NCI-H2227 (cell line): Measurements from ENCODE around the gene TMEM255B.
"Not testable (repeated sequence)": the region's sequence is repeated elsewhere in the genome, so short reads cannot be mapped to it uniquely, and the experiment has no call there.

Experiments
- DNase-seq: peaks from one replicate; lab custom pipeline; 2025; ENCODE audit not compliant: unreplicated experiment; lab: John Stamatoyannopoulos, UW

TMEM255B gene

DNA sequence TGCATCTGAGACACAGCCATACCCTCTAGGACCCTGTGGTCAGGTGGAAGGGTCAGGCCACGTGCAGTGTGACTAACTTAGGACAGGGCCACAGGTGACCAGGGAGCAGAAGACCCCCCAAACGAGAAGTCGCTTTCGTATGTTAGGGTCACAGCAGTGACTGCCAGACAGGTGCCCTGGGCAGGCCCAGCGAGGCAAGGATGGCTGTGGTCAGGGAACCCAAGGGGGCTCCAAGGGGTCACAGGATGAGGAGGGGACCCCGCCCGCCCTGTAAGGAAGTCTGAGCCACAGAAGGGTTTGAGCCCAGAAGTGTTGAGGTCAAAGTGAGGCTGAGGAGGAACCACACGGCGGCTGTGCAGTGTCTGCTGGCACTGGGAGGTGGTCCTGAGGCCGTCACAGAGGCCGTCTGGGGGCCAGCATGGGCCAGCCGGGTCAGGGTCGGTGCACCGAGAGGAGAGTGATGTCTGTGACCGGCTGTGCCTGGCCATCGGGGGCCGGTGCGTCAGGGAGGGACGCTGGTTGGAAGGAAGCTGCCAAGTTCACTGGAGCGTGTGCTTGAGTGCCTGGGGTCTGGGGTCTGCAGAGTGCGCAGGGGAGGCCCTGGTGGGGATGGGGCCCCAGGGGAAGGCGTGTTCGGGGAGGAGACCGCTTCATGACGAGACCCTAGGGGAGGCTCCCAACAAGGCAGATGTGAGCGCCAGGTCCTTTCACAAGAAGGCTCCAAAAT, 24.8 kb upstream of the TMEM255B start:
- no peak for DNase-seq

DNA sequence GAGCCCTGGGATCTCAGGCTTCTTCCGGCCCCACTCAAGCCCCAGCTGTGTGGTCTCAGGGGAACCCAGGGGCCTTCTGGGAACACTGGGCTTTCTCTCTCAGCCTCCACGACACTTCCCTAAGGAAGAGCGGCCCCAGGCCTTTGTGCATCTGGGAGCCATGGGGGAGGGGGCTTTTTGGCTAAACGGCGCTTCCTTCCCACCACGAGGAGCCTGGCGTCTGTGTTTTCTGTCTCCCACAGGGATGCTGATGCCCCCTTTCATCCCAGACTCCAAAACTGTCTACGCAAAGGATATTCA, 24.2 kb upstream of the TMEM255B start:
- DNase-seq, result no peak

DNA sequence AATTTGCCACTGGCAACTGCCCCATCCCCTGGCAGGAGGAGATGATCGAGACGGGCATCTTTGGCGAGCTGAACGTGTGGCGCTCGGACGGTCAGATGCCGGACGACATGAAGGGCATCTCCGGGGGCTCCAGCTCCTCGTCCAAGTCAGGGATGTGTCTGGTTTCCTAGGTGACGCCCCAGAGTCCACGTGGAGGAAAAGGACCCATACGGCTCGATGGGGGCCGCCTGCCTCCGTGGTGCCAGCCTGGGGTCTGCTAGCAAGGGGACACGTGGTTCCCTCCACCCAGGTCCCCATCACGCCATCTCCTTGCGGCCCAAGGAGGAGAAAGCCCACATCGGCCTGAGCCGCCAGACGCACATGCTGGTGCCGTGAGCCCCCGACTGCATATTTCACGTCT, 23.8 kb upstream of the TMEM255B start:
- DNase-seq, result no peak

DNA sequence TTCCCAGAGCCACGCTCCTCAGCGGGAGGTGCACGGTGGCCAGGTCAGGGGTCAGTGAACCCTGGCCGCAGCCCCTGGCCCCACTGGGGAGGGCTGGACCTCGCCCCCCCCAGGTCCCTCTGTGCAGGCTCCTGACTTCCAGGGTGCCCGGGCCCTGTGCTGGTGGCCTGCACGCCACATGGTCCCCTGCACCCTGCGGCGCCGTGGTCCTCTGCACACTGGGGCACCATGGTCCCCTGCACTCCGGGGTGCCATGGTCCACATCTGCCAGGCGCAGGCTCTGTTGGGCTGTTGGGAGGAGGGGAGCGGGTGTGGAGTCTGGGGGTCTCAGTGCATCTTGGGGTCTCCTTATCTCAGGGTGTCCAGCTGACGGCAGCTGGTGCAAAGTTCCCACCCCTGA, 23.3 kb upstream of the TMEM255B start:
- DNase-seq, result no peak

DNA sequence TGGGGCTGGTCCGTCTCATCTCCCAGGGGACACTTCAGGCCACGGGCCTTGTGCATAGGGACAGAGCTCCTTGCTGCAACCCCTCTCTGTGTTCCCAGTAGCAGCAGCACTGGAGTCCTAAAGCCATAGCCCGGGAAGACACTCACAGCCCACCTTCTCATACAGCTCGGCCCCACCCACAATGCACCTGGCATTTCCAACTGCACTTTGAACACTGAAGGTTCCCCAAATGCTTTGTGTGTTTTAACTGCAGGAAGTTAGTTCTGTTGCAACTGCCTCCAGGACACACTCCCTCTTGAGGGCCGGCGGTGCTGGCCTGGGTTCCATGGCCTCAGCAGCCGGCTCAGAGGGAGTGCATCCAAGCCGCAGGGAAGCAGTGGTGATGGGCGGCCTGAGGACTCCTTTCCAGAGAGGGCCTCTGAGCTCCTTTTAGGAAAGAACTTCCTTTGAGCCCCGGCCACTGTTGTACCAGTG, 22.7 kb upstream of the TMEM255B start:
- no peak for DNase-seq

DNA sequence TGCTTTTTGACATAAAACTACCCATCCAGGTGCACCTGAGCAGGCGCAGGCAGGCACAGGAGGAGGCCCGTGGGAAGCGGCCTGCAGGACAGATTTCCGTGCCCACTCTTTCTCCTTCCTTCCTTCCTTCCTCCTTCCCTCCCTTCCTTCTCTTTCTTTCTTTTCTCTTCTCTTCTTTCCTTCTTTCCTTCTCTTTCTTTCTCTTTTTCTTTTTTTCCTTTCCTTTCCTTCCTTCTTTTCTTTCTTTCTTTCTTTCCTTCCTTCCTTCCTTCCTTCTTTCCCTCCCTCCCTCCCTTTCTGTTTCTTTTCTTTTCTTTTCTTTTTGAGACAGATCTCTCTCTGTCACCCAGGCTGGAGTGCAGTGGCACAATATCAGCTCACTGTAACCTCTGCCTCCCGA, 21.2 kb upstream of the TMEM255B start:
- no peak for DNase-seq

DNA sequence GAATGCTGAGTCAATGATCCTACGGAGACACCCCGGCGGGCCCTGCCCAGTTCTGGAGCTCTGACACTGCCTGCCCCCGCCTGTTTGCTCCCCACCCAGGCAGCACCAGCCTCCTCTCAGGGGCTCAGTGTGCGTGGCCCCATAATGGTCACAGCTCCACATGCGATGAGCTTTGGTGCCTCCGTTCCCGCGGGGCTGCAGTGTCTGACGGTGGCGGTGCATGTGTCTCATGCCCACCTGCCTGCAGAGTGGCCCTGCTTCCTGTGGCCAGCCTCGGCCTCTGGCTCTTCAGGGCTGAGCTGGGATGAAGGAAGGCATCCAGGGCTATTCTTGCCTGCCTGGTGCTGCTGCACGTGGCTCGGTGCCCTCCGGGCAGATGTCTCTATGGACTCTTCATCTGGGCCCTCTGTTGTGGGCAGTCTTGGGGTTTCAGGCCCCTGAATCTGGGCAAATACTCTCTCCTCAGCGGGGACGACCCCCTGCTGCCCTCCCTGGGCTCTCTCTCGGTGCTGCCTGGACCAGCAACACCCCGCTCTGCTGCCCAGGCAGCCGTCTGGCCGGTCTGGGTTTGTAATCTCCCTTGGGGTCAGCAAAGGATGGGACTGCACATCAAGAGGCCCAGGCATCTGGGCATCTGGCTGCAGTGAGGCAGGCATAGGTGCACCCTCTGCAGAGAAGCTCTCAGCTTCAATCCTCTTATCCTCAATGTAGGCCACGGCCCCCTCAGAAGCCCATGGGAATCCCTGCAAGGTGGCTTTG, 19.3 kb upstream of the TMEM255B start:
- no peak for DNase-seq

DNA sequence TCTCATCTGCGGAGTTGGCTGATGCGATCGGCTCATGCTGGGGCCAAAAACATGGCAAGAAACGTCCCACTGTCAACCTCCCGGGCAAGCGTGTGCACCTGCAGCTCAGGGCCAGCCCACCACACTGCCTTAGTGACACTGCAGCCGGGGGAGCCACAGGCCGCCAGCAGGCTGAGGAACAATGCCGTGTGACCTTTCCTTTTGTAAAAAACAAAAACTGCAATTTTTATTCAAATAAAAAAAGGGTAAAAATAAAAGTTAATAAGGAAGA, 18.8 kb upstream of the TMEM255B start:
- no peak for DNase-seq

DNA sequence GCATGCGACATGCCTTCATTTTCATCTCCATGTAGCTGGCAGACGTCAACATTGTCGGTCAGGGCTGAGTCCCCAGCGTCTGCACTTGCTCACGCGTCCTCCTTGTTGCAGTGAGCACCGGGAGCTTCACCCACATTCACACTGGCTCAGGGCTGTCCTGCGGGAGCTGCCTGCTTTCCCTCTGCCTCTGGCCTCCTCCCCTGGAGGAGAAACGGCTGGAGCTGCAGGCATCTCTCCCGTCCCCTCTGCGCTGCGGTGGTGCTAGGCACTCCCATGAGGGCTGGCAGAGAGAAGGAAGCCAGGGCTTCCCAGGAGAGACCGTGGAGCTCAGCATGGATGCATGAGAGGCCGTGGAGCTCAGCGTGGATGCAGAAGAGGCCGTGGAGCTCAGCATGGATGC, 18.4 kb upstream of the TMEM255B start:
- DNase-seq, result no peak

DNA sequence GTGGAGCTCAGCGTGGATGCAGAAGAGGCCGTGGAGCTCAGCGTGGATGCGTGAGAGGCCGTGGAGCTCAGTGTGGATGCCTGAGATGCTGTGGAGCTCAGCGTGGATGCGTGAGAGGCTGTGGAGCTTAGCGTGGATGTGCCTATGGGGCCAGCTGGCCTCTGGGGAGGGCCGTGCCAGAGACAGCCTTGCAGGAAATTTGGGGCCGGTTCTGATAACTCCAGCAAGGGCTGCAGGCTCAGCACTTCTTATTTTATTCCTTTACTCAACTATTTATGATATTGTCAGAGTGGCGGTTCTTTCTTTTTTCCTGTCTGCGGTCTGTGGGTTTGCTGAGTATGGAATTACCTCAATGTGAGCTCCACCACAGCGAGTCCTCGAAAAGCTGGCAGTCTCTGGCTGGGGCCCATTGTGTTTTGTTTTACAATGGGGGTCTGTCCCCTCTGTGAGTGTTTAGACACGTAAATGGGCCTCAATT, 17.8 kb upstream of the TMEM255B start:
- no peak for DNase-seq

DNA sequence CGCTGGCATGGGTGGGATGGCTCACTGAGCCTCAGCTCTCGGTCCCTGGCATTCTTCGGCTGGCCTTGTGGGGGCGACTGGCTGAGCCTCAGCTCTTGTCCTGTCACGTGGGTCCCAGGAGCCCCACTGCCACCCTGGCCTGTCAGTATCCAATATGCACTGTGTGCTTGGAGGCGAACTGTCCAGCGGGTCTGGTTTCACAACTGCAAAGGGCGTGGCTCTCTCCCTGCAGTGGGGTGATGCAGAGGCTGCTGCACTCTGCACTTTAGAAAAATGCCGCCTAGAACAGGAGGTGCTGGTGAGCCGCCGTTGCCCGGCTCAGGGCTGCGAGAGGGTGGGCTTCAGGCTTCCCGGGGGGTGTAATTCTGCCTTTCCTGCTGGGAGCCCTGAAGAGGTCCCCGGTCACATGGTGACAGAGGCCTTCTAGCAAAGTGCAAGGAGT, 17.0 kb upstream of the TMEM255B start:
- DNase-seq, result peak; percentile 14

DNA sequence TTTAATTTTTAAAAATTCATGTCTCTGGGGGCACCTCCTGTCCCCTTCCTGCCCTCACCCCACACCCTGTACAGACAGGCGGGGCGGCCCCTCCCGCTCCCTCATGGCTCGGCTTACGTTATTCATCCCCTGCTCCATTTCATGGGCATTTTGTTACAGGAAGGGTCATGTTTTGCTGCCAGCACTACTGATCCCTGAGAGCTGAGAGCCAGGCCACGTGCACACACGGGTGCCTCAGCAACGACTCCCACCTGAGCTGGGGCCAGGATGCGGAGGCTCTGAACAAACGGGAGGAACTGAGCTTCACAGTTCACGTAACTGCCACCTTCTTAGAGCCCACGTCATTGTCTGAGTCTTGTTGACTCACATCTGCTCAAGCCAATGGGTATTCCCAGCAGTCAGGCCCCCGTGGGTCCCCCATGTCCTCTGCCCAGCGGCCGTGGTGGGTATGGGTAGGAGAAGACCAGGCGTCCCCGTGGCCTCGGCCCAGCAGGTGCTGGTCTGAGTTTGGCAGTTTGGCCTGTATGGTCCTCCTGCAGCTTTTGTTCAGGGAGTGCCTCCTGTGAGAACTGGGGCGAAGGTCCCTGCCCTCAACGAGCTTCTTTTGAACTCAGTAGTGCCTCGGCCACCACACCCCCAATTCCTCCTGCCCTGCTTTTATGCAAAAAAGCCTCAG, 16.4 kb upstream of the TMEM255B start:
- no peak for DNase-seq

DNA sequence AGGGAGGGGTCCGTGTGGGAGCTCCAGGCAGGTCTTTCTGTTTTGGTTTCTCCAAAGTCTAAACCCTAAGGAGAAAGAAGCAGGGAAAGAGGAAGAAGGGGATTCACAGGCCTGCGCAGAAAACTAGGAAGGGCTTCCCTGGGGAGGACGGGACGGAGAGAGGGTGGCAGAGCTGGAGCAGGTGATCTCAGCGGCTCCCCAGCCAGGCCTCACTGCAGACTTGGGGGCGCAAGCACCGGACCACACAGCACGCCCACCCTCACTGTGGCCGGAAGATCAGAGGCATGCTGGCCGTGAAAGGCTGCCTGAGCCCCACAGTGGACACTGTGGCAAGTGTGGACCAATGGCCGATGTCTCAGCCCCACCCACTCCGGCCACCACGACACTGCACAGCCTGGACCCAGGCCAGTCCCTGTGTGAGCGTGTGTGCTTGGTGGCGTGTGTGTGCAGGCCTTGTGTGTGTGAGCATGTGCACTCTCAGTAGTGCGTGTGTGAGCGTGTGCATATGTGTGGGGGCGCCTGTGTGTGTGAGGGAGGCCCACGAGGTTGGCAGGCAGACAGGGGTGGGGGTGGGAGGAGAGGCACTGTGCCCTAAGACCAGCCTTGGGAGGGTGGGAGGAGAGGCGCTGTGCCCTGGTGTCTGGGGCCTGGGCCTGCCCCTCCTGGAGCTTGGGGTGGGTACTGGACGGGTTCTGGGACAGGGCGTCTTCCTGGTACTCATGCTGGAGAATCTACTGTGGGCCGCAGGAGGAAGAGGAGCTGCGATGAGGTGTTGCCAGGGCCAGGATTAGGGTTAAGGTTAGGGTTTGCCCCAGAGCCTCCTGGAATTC, 15.4 kb upstream of the TMEM255B start:
- DNase-seq, result no peak

DNA sequence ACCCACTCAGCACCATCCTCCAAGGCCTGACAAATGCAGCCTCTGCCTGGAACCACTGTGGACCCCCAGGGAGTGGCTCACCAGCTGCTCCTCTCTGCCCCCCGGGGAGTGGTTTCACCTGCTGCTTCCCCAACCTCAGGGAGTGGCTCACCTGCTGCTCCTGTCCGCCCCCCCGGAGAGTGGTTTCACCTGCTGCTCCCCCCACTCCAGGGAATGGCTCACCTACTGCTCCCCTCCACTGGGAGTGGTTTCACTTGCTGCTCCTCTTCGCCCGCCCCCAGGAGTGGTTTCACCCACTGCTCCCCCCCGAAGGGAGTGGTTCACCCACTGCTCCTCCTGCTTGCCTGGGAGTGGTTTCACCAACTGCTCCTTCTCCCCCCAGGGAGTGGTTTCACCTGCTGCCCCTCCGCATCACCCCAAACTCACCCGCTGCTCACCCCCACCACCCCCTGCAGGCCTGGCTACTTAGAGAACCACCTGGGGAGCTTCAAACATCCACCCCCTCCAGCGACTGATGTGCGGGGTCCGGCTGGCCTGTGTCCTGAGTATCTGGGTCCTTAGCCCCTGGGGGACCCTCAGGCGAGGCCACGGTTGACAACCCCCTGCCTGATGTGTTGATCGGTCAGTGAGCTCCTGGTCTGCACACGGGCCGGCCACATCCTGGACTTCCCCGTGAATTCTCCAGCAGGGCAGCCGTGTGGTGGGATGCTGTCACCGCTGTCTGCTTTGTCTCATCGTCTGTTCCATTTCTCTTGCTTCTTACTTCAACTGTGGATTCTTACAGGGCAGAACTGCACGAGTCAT, 14.6 kb upstream of the TMEM255B start:
- no peak for DNase-seq

DNA sequence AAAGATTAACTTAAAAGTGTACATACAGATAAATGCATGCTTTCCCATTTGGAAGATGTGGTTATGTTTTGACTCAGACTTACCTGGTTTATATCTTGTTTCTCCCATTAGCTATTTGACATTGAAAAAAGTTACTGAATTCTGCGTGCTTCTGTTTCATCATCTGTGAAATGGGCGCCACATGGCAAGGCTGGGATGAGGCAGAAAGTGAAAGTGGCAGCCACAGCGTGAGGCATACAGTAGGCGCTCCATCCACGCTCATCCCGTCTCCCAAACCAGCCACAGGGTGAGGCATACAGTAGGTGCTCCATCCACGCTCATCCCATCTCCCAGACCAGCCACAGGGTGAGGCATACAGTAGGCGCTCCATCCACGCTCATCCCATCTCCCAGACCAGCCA, 14.0 kb upstream of the TMEM255B start:
- DNase-seq, result no peak

DNA sequence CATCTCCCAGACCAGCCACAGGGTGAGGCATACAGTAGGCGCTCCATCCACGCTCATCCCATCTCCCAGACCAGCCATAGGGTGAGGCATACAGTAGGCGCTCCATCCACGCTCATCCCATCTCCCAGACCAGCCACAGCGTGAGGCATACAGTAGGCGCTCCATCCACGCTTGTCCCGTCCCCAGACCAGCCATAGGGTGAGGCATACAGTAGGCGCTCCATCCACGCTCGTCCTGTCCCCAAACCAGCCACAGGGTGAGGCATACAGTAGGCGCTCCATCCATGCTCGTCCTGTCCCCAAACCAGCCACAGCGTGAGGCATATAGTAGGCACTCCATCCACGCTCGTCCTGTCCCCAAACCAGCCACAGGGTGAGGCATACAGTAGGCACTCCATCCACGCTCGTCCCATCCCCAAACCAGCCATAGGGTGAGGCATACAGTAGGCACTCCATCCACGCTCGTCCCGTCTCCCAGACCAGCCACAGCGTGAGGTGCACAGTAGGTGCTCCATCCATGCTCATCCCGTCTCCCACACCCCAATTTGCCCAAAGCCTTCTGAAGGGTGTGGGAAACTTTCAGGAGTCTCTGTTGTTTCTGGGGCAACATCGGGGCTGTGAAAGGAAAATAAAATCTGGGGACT, 13.4 kb upstream of the TMEM255B start:
- not testable (repeated sequence) for DNase-seq

DNA sequence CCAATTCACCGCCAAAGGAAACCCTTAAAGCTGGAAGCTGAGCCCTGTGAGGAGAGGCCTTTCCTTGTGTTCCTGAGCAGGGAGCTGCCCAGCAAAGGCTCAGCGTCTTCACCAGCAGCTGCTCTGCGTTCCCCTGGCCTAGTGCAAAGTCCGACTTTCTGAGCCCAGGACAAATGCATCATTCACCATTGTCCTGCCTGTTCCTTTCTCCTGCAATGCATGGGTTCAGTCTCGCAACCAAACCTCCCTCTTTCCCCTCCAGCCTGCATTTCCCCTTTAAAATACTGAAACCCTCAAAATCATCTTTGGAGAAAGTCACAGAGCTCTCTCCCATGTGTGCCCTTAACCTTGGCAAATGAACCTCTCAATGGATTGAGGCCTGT, 12.9 kb upstream of the TMEM255B start:
- no peak for DNase-seq

DNA sequence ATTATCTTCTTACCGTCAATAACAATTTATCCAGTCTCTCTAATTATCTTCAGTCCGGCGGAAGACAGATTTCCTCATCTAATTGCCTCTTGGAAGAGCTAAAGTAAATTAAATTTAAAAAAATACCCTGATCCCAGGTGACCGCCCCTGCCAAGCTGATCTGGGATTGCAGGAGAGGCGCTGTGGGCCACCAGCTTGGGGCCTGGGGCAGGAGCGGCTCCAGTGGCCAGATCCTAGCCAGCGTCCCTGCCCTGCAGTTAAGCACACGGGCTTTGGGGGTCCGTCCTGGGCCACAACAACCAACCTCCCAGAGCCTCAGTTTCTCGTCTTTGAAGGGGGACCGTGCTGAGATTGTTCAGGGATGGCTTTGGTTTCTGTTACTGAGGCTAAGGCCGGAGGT, 12.4 kb upstream of the TMEM255B start:
- DNase-seq, result no peak

DNA sequence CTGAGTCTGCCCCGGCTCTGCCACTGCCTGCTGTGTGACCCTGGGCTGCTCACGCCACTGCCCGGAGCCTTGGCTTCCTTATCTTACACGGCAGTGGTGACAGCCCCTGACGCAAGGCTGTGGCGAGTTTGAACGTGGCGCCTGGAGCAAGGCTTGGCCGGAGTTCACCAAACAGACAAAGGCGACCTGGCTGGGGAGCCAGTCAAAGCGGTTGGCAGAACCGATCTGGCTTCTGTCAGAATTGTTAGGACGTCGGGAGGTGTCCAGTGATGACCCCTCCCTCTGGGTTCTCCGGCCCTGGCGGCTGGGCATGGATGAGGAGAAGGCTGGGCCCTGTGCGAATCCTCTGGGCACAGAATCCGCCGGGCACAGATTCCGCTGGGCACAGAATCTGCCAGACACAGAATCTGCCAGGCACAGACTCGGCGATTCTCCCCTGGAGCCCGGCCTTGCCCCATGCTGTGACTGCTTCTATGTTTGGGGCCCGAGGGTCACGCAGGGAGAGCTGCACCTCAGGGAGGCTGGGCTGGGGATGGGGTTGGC, 11.7 kb upstream of the TMEM255B start:
- no peak for DNase-seq
